Muscle layer of duodenum (tissue), 2 donors: Measurements from ENCODE around the gene ATPAF2.
"Not testable (repeated sequence)": the region's sequence is repeated elsewhere in the genome, so short reads cannot be mapped to it uniquely, and the experiment has no call there.

ENCODE experiments used
- H3K27ac ChIP-seq: one replicate; pipeline ENCODE4 v1.7.0; 2013; ENCODE audit warnings: mild to moderate bottlenecking, low read length
- H3K27me3 ChIP-seq: one replicate; pipeline ENCODE4 v1.7.0; 2013; ENCODE audit warnings: low read depth, mild to moderate bottlenecking, control low read depth, low read length
- H3K36me3 ChIP-seq, 2 donors: one replicate each; pipeline ENCODE4 v1.7.0; 2013; ENCODE audit warnings: low read length in 2 of 2, control low read depth in 1 of 2, mild to moderate bottlenecking in 1 of 2; ENCODE audit not compliant: insufficient read depth in 2 of 2, control insufficient read depth in 1 of 2
- H3K4me1 ChIP-seq, 2 donors: one replicate each; pipeline ENCODE4 v1.7.0; 2013; ENCODE audit warnings: low read length in 2 of 2, mild to moderate bottlenecking in 2 of 2, control low read depth in 1 of 2, moderate library complexity in 1 of 2; ENCODE audit not compliant: insufficient read depth in 2 of 2, control insufficient read depth in 1 of 2
- H3K4me3 ChIP-seq, 2 donors: one replicate each; pipeline ENCODE4 v1.7.0; 2013; ENCODE audit warnings: low read length in 2 of 2, low read depth in 1 of 2, mild to moderate bottlenecking in 1 of 2
- H3K9me3 ChIP-seq, 2 donors: one replicate each; pipeline ENCODE4 v1.7.0; 2013; ENCODE audit warnings: low read length in 2 of 2, control low read depth in 1 of 2, mild to moderate bottlenecking in 1 of 2; ENCODE audit not compliant: control insufficient read depth in 1 of 2
- donor health status: healthy.

Gene ATPAF2

GRCh38 chr17:18006495-18007239 lies 32.3 kb downstream of the ATPAF2 start:
- H3K27ac ChIP-seq = no peak overlapping the region
- no peak overlapping the region for H3K4me3 ChIP-seq
- H3K9me3 ChIP-seq = no peaks in the 10 kb centered on the region
- peaks cover 11 to 36% of the 10 kb centered on the region in 2 donors for H3K36me3 ChIP-seq
- no peaks in the 10 kb centered on the region for H3K4me1 ChIP-seq
- H3K27me3 ChIP-seq = no peaks in the 10 kb centered on the region

GRCh38 chr17:18005496-18005895 lies 33.5 kb downstream of the ATPAF2 start:
- Histone ChIP-seq H3K9me3 (no peaks in the 10 kb centered on the region), H3K27ac (no peak overlapping the region), H3K4me1 (no peaks in the 10 kb centered on the region), H3K27me3 (no peaks in the 10 kb centered on the region), H3K36me3 (peaks cover 11 to 28% of the 10 kb centered on the region in 2 donors), H3K4me3 (no peak overlapping the region)

GRCh38 chr17:18004884-18005305 lies 34.1 kb downstream of the ATPAF2 start:
- H3K27ac ChIP-seq = no peak overlapping the region
- peaks cover 9 to 22% of the 10 kb centered on the region in 2 donors for H3K36me3 ChIP-seq
- H3K9me3 ChIP-seq = no peaks in the 10 kb centered on the region
- H3K4me1 ChIP-seq = no peaks in the 10 kb centered on the region
- H3K27me3 ChIP-seq = no peaks in the 10 kb centered on the region
- H3K4me3 ChIP-seq = no peak overlapping the region

- Histone ChIP-seq H3K27me3 (no peaks in the 10 kb centered on the region), H3K27ac (no peak overlapping the region), H3K9me3 (no peaks in the 10 kb centered on the region), H3K4me3 (no peak overlapping the region), H3K4me1 (no peaks in the 10 kb centered on the region), H3K36me3 (peaks cover 6 to 18% of the 10 kb centered on the region in 2 donors)
These were observed 34.6 kb downstream of the ATPAF2 start for GRCh38 chr17:18004345-18004744.

GRCh38 chr17:18002171-18002570 lies 36.8 kb downstream of the ATPAF2 start:
- Histone ChIP-seq H3K4me1 (no peaks in the 10 kb centered on the region), H3K36me3 (peaks cover 0 to 9% of the 10 kb centered on the region in 2 donors), H3K27ac (no peak overlapping the region), H3K9me3 (no peaks in the 10 kb centered on the region), H3K4me3 (no peak overlapping the region), H3K27me3 (no peaks in the 10 kb centered on the region)

- no peak overlapping the region for H3K27ac ChIP-seq
- H3K36me3 ChIP-seq = no peaks in the 10 kb centered on the region
- H3K4me3 ChIP-seq = no peak overlapping the region
- no peaks in the 10 kb centered on the region for H3K27me3 ChIP-seq
- H3K4me1 ChIP-seq = no peaks in the 10 kb centered on the region
- H3K9me3 ChIP-seq = no peaks in the 10 kb centered on the region
These were observed 38.9 kb downstream of the ATPAF2 start for GRCh38 chr17:18000030-18000408.

- Histone ChIP-seq H3K4me1 (no peaks in the 10 kb centered on the region), H3K36me3 (no peaks in the 10 kb centered on the region), H3K9me3 (no peaks in the 10 kb centered on the region), H3K27me3 (no peaks in the 10 kb centered on the region), H3K27ac (no peak overlapping the region), H3K4me3 (no peak overlapping the region)
These were observed 39.5 kb downstream of the ATPAF2 start for GRCh38 chr17:17999364-18000029.

GRCh38 chr17:17998934-17999333 lies 40.0 kb downstream of the ATPAF2 start:
- Histone ChIP-seq H3K27me3 (no peaks in the 10 kb centered on the region), H3K9me3 (no peaks in the 10 kb centered on the region)

GRCh38 chr17:17995887-17996286 lies 43.1 kb downstream of the ATPAF2 start:
- not testable (repeated sequence) for H3K4me3 ChIP-seq, H3K27ac ChIP-seq, H3K27me3 ChIP-seq, H3K9me3 ChIP-seq, H3K4me1 ChIP-seq, H3K36me3 ChIP-seq

More at GRCh38 chr17:17998934-17999333, 40.0 kb downstream of the ATPAF2 start:
- H3K4me3 ChIP-seq = no peak overlapping the region
- H3K36me3 ChIP-seq = no peaks in the 10 kb centered on the region
- no peak overlapping the region for H3K27ac ChIP-seq
- no peaks in the 10 kb centered on the region for H3K4me1 ChIP-seq

- no peak overlapping the region for H3K27ac ChIP-seq
- no peaks in the 10 kb centered on the region for H3K9me3 ChIP-seq
- no peaks in the 10 kb centered on the region for H3K36me3 ChIP-seq
- no peaks in the 10 kb centered on the region for H3K4me1 ChIP-seq
- H3K4me3 ChIP-seq = no peak overlapping the region
- H3K27me3 ChIP-seq = no peaks in the 10 kb centered on the region
These were observed 44.5 kb downstream of the ATPAF2 start for GRCh38 chr17:17994271-17995069.

GRCh38 chr17:17993852-17994251 lies 45.1 kb downstream of the ATPAF2 start:
- Histone ChIP-seq H3K27ac (no peak overlapping the region), H3K9me3 (no peaks in the 10 kb centered on the region), H3K27me3 (no peaks in the 10 kb centered on the region), H3K36me3 (no peaks in the 10 kb centered on the region), H3K4me3 (no peak overlapping the region), H3K4me1 (no peaks in the 10 kb centered on the region)
